HG02943 (cell line): ENCODE measurements around the gene FAM111A.

Experiments
- ATAC-seq: cut with Tn5 transposase; IDR thresholded peaks from one replicate; pipeline ENCODE4 v1.9.1; 2021; ENCODE audit warnings: mild to moderate bottlenecking, low read depth, moderate library complexity; ENCODE audit not compliant: unreplicated experiment

The FAM111A gene

DNA sequence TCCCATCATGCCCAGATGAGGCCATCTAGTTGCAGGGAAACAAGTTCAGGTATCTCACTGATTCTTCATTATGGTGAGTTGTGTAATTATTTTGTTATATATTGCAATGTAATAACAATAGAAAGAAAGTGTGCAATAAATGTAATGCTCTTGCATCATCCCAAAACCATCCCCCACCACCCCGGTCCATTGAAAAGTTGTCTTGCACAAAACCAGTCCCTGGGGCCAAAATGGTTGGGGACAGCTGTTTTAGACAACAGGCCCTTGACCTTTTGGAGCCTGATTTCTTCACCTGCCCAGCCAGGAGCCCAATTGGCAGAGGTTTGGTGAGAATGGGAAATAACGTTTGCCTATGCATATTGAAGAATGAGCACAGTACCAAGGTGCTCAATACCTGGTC is 54.1 kb downstream of the FAM111A start:
- ATAC-seq: no peak

- no peak for ATAC-seq
These were observed 55.3 kb downstream of the FAM111A start for GRCh38 chr11:59197991-59198390.

DNA sequence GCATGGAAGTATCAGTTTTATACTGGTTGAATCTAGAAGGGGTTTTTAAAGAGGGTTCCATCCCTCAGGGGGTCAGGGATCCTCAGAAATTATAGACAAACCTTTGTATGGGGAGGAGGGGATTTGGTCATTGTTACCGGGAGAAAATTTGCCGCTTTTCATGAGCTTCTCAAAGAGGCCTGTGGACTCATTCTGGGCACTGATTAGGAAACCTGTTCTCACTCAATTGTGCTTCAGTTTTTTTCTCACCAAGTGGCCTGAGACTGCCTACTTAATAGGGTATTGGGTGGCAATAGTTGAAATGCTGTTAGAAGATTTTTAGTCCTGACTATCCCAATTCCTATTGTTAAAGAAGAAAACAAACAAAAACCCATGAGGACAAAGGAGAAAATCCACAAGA is 56.1 kb downstream of the FAM111A start:
- no peak for ATAC-seq

DNA sequence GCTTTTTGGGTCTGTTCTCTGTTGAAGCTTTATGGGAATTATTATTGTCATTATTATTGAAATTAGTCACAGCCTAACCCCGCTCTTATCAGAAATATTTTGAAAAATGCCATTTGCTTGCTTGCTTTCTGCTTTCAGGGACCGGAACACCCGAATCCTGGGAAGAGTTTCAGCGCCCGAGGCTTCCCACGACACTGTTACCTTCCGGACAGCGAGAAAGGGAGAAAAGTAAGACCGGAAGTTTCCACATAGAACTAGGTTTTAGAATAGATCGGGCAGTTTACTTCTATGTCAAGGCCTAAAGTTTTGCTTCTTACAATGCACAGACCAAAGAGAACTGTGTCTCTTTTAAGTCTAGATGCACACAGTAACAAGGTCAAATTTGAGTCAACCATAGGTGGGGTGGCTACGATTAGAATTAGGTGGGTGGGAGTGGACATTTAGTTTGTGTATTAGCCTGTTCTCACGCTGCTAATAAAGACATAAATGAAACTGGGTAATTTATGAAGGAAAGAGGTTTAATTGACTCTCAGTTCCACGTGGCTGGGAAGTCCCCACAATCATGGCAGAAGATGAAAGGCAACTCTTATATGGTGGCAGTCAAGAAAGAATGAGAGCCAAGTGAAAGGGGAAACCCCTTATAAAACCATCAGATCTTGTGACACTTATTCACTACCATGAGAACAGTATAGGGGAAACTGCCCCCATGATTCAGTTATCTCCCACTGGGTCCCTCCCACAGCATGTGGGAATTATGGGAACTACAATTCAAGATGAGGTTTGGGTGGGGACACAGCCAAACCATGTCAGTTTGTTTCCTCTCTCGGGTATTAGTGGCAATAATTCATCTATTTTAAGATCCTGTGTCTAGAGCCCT is 57.1 kb downstream of the FAM111A start:
- no peak for ATAC-seq

DNA sequence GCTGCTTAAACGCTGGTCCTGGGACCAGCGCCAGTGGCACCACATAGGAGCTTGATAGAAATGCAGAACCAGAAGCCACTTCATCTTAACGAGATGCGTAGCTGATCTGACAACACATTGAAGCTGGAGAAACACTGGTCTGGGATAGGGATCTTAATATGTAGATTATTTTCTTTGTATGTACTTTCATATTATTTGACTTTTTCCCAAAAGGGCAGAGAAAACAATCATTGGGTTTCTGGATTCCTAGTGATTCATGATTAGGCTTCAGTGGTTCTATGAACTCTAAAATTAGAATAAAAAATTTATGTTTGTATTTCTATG is 57.7 kb downstream of the FAM111A start:
- no peak for ATAC-seq

DNA sequence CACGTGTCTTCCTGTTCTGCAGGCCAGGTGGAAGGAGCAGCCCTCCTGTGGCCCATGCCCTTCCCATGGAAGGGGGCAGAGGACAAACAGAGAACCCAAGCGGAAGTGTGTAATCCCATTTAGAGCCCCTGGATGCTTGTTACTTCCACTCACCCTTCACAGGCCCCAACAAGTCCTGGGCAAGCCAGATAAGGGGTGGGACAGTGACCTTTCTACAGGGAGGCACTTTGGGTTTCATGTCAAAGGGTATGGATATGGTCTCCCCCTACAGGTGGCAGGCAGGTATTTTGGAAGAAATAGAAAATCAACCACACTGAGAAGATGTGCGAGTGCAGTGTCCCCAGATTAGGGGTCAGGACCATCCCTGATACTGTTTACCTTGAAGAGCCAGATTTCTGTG is 58.7 kb downstream of the FAM111A start:
- no peak for ATAC-seq
